ENCODE results near the gene C11orf16. TPM values are rescaled to one million over a fixed set of nuclear protein-coding genes. Genes with fewer than 3 reads are reported as not detected.

C11orf16 gene
- total and polyA plus RNA-seq, 2 of the 8 experiments (the other 6 are each of a cell fraction or from before 2014, with no cell fraction given), result 0.08 TPM; not detected in 1

- no peak for TF ChIP-seq CHD7 (IDR thresholded peaks at IDR 0.05; ENCODE audit: insufficient replicate concordance, low read length)
- no peak for TF ChIP-seq POU5F1 (IDR thresholded peaks at IDR 0.05; ENCODE audit: low read depth, low read length)
These were observed 4.5 kb downstream of the C11orf16 start (continued) for GRCh38 chr11:8928205-8928604.
